Testis (tissue), 2 donors: ENCODE measurements around the gene GMDS.

Experiments used
- POLR2A ChIP-seq: fragments of 450-650 bp; IDR thresholded peaks from one replicate; pipeline ENCODE4 v1.6.1; 2017; ENCODE audit warnings: antibody characterized with exemption, mild to moderate bottlenecking, moderate library complexity
- TF ChIP-seq, protein P1 (sequence below), 3 experiments: fragments of 450-650 bp in 2 of 3; fragments of 200-600 bp in 1 of 3; sonication (generic) in 1 of 3; IDR thresholded peaks; one replicate each; pipeline ENCODE4 v1.5.1; 2016 to 2019; ENCODE audit warnings: antibody characterized with exemption in 3 of 3, mild to moderate bottlenecking in 2 of 3, moderate library complexity in 1 of 3

DNA sequence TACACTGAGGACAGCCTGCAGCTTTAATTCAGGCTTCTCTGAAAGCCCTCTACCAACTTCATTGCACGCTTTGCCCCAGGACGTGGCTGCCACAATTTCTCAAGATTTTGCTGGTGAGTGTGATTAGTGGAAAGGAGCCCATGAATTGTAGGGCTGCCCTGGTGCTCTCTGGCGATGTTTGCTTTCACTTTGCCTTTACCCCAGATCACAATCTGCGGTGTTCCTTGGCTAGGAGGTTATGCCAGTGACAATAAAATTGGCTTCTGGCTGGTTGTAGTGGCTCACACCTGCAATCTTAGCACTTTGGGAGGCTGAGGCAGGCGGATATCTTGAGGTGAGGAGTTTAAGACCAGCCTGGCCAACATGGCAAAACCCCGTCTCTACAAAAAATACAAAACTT lies 496.4 kb downstream of the GMDS start:
- TF ChIP-seq, protein P1, sequence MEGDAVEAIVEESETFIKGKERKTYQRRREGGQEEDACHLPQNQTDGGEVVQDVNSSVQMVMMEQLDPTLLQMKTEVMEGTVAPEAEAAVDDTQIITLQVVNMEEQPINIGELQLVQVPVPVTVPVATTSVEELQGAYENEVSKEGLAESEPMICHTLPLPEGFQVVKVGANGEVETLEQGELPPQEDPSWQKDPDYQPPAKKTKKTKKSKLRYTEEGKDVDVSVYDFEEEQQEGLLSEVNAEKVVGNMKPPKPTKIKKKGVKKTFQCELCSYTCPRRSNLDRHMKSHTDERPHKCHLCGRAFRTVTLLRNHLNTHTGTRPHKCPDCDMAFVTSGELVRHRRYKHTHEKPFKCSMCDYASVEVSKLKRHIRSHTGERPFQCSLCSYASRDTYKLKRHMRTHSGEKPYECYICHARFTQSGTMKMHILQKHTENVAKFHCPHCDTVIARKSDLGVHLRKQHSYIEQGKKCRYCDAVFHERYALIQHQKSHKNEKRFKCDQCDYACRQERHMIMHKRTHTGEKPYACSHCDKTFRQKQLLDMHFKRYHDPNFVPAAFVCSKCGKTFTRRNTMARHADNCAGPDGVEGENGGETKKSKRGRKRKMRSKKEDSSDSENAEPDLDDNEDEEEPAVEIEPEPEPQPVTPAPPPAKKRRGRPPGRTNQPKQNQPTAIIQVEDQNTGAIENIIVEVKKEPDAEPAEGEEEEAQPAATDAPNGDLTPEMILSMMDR (IDR thresholded peaks at IDR 0.05) = no peak
- TF ChIP-seq POLR2A = no peak
